ENCODE results near the gene RAMAC. TPM values are rescaled to one million over a fixed set of nuclear protein-coding genes. Genes with fewer than 3 reads are reported as not detected.
A peak's percentile ranks its signal among the peaks of the same experiment; 100 is the strongest.

The RAMAC gene
- total RNA-seq, 1 experiment from 2014 or later, result 18.7 TPM

DNA sequence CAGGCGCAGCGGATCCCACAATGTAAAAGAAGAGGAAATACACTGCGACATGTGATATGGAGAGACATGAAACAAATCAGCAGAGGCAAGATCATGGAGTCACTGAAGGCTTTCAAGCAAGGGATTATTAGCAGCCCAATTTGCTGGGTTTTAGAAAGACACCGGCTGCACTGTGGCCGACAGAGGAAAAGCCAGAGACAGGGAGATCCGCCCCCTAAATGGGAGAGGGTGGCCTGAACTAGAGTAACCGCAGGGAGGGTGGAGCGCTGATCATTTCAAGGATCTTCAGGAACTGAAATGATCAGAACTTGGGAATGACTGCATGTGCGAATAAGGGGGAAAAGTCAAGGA lies 26.0 kb downstream of the RAMAC start:
- TF ChIP-seq, protein P1, sequence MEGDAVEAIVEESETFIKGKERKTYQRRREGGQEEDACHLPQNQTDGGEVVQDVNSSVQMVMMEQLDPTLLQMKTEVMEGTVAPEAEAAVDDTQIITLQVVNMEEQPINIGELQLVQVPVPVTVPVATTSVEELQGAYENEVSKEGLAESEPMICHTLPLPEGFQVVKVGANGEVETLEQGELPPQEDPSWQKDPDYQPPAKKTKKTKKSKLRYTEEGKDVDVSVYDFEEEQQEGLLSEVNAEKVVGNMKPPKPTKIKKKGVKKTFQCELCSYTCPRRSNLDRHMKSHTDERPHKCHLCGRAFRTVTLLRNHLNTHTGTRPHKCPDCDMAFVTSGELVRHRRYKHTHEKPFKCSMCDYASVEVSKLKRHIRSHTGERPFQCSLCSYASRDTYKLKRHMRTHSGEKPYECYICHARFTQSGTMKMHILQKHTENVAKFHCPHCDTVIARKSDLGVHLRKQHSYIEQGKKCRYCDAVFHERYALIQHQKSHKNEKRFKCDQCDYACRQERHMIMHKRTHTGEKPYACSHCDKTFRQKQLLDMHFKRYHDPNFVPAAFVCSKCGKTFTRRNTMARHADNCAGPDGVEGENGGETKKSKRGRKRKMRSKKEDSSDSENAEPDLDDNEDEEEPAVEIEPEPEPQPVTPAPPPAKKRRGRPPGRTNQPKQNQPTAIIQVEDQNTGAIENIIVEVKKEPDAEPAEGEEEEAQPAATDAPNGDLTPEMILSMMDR (conservative IDR thresholded peaks at IDR 0.05), result no peak
- no peak for TF ChIP-seq EZH2 (IDR thresholded peaks at IDR 0.05; ENCODE audit: low read depth)
- Histone ChIP-seq H3K4me3 (peak overlapping the region; percentile 92; the same call in 1 of the 2 replicates), H3K4me2 (peak overlapping the region; percentile 90), H3K79me2 (ENCODE audit: low read depth) (peaks cover 21% of the 10 kb centered on the region), H3K9me3 (ENCODE audit: insufficient read depth, low read depth) (no peaks in the 10 kb centered on the region), H3K9me2 (ENCODE audit: insufficient read depth) (no peaks in the 10 kb centered on the region), H4K20me1 (ENCODE audit: insufficient read depth) (peaks cover 11% of the 10 kb centered on the region; the same call in 1 of the 2 replicates), H3K4me1 (replicated peaks; ENCODE audit: insufficient read depth) (peaks cover 15% of the 10 kb centered on the region), H3K27me3 (ENCODE audit: insufficient read depth, low read depth) (no peaks in the 10 kb centered on the region), H3F3A (ENCODE audit: insufficient read depth, low read depth) (peaks cover 11% of the 10 kb centered on the region; the same call in 1 of the 2 replicates), H2AFZ (peak overlapping the region; percentile 91), H3K36me3 (ENCODE audit: low read depth) (peaks cover 14% of the 10 kb centered on the region), H3K27ac (no peak overlapping the region)
- intact Hi-C loops (cut with micrococcal nuclease; ENCODE audit: unreplicated experiment), result no loop called here
- POLR2A ChIA-PET (ENCODE audit: unreplicated experiment), result no interaction called here
- CTCF ChIA-PET, result interaction anchor here (0.6 to 1.5 kb wide), 3 partner anchors 32 to 202 kb away, joined by 4 to 6 read pairs (median 4); no protein-coding TSS in a partner anchor
- BruUV-seq (replicated peaks), result TSS peak; percentile 65
- DNase-seq, result no peak

DNA sequence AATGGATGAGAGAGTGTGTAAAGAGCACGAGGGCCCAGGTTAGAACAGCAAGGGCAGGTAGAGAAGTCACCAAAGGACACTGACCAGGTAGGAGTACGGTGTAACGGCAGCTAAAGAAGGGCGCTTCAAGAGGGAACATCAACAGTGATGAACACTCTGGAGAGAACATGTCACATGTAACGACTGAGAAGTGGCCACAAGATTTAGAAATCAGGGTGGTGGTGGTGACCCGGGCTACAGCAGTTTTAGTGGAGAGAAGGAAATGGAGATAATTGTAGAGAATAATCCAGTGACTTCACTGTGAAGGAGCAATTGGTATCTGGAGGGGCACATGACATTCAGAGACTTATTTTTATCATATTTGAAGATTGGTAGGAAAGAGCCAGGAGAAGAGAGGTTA lies 26.6 kb downstream of the RAMAC start:
- no TSS peak for BruUV-seq (replicated peaks)
- DNase-seq, result no peak

DNA sequence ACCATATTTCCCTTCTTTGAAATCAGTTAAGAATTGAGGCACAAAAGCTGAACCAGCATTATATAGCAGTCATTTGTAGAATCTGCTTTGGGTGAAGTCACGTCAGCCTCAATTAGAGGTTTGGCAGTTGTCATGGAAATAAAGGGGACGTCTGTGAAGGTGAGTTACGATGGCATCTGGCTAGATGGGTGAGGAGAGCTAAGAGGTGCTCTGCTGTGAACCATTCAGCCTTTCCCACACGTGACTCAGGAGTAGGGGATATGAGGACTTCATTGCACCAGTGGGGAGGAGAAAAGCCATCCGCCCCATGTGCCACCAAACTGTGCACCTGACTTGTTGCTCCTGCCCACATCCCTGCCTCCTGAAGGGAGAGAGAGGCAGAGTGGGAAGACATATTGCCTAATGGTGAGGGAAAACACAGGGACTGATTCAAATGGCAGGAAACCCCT lies 28.2 kb downstream of the RAMAC start:
- Histone ChIP-seq H3K4me2 (no peak overlapping the region), H3K36me3 (ENCODE audit: low read depth) (peaks cover 21% of the 10 kb centered on the region), H3K27me3 (ENCODE audit: insufficient read depth, low read depth) (no peaks in the 10 kb centered on the region), H3K9me2 (ENCODE audit: insufficient read depth) (no peaks in the 10 kb centered on the region), H3K4me1 (replicated peaks; ENCODE audit: insufficient read depth) (peaks cover 15% of the 10 kb centered on the region), H3F3A (ENCODE audit: insufficient read depth, low read depth) (peaks cover 13% of the 10 kb centered on the region; the same call in 1 of the 2 replicates), H3K79me2 (ENCODE audit: low read depth) (peaks cover 20% of the 10 kb centered on the region), H2AFZ (no peak overlapping the region), H3K9me3 (ENCODE audit: insufficient read depth, low read depth) (no peaks in the 10 kb centered on the region), H4K20me1 (ENCODE audit: insufficient read depth) (peaks cover 11% of the 10 kb centered on the region; the same call in 1 of the 2 replicates), H3K27ac (no peak overlapping the region), H3K4me3 (no peak overlapping the region)
- ChIA-PET POLR2A (ENCODE audit: unreplicated experiment) (no interaction called here), CTCF (no interaction called here)
- BruUV-seq (replicated peaks), result no TSS peak
- DNase-seq, result no peak
- intact Hi-C loops (cut with micrococcal nuclease; ENCODE audit: unreplicated experiment), result no loop called here
- TF ChIP-seq, protein P1 (conservative IDR thresholded peaks at IDR 0.05), result no peak
- no peak for TF ChIP-seq EZH2 (IDR thresholded peaks at IDR 0.05; ENCODE audit: low read depth)

More for the DNA sequence above, 26.6 kb downstream of the RAMAC start:
- ChIA-PET CTCF (no interaction called here), POLR2A (ENCODE audit: unreplicated experiment) (no interaction called here)
- Histone ChIP-seq H3K79me2 (ENCODE audit: low read depth) (peaks cover 21% of the 10 kb centered on the region), H4K20me1 (ENCODE audit: insufficient read depth) (peaks cover 11% of the 10 kb centered on the region; the same call in 1 of the 2 replicates), H3K36me3 (ENCODE audit: low read depth) (peaks cover 20% of the 10 kb centered on the region), H3F3A (ENCODE audit: insufficient read depth, low read depth) (peaks cover 13% of the 10 kb centered on the region; the same call in 1 of the 2 replicates), H3K9me2 (ENCODE audit: insufficient read depth) (no peaks in the 10 kb centered on the region), H2AFZ (no peak overlapping the region), H3K4me1 (replicated peaks; ENCODE audit: insufficient read depth) (peaks cover 15% of the 10 kb centered on the region), H3K9me3 (ENCODE audit: insufficient read depth, low read depth) (no peaks in the 10 kb centered on the region), H3K4me3 (no peak overlapping the region), H3K27me3 (ENCODE audit: insufficient read depth, low read depth) (no peaks in the 10 kb centered on the region), H3K27ac (no peak overlapping the region), H3K4me2 (peak overlapping the region; percentile 90; the same call in 1 of the 2 replicates)
- no peak for TF ChIP-seq EZH2 (IDR thresholded peaks at IDR 0.05; ENCODE audit: low read depth)
- TF ChIP-seq, protein P1 (conservative IDR thresholded peaks at IDR 0.05), result no peak
- intact Hi-C loops (cut with micrococcal nuclease; ENCODE audit: unreplicated experiment), result no loop called here
